ENCODE measurements around the gene GLRX5.

GRCh38 chr14:95485222-95485819 lies 49.5 kb upstream of the GLRX5 start:
- TF ChIP-seq YY1 (IDR thresholded peaks at IDR 0.05; ENCODE audit: insufficient read depth, insufficient read length) = no peak
- no peak for TF ChIP-seq SUZ12 (IDR thresholded peaks at IDR 0.05; ENCODE audit: extremely low read depth, insufficient read depth, insufficient read length)
